SIG-M5 treated with dmso at 0.1 percent for 504 hours (cell line): ENCODE data around the gene BANP.
"Not testable (repeated sequence)": the region's sequence is repeated elsewhere in the genome, so short reads cannot be mapped to it uniquely, and the experiment has no call there.

Experiments used
- DNase-seq: peaks from one replicate; lab custom pipeline; 2025; ENCODE audit not compliant: unreplicated experiment; lab: John Stamatoyannopoulos, UW

Gene BANP

DNA sequence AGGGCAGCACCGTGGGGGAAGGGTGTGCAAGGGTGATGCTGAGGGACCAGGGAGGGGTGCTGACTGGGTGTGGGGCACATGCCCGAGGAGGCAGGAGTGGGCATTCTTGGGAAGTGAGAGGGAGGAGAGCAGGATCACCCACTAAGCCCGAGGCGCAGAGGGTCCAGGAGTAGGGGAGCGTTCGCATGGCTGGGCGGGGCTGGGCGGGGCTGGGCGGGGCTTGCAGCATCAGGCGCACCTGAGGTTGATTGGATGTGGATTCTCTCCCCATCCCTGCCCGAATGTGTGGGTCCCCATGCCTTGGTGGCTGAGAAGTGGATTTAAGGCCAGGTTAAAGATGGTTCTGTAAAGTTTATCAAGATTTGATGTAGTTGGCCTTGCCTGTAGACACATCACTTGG is 14.2 kb downstream of the BANP start:
- DNase-seq = no peak

- no peak for DNase-seq
Observed at GRCh38 chr16:87966064-87966645, 14.9 kb downstream of the BANP start.

GRCh38 chr16:87966685-87967185 is 15.5 kb downstream of the BANP start:
- DNase-seq = no peak

- DNase-seq = no peak
Observed at GRCh38 chr16:87968541-87968940, 17.3 kb downstream of the BANP start.

DNA sequence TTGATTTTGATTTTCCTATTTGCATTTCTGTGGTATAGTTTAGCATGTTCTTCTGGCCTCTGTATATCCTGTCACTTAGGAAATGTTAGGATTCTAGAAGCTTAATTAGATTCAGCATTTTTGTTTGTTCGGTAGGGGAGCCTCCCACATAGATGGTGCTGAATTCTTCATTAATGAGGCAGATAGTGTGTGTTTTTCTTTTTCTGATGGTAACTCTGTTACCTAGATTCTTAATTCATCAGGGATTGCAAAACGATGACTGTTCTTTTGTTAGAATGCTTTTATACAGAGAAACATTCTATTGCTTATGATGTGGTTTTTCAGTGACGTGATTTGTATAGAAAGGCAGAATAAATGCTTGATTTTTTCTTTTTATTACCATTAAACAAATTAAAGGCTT is 19.0 kb downstream of the BANP start:
- no peak for DNase-seq

- DNase-seq = no peak
Observed at GRCh38 chr16:87971933-87972332, 20.7 kb downstream of the BANP start.

DNA sequence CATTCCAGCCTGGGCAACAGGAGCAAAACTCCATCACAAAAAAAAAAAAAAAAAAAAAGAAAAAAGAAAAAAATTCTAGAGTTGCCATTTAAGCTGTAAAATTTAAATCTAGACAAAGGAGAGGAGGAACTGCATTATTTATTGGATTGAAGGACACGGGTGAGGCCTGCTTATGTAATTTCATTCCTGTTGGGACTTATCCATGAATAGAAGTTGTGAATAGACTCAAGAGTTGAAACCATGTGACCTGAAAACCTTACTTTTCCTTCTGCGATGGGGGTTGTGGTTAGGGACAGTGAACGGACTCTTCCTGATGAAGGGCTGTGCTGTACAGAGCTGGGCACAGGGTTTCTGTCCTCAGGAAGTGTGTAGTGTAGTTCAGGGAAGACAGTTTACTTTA is 22.5 kb downstream of the BANP start:
- DNase-seq = no peak

GRCh38 chr16:87974178-87974577 is 22.9 kb downstream of the BANP start:
- DNase-seq = no peak

- no peak for DNase-seq
Observed at GRCh38 chr16:87976665-87977064, 25.4 kb downstream of the BANP start.

GRCh38 chr16:87978127-87978526 is 26.9 kb downstream of the BANP start:
- DNase-seq = no peak

GRCh38 chr16:87979352-87979751 is 28.1 kb downstream of the BANP start:
- no peak for DNase-seq

GRCh38 chr16:87979911-87980630 is 28.8 kb downstream of the BANP start:
- not testable (repeated sequence) for DNase-seq

- not testable (repeated sequence) for DNase-seq
Observed at GRCh38 chr16:87981376-87981775, 30.1 kb downstream of the BANP start.

GRCh38 chr16:87982581-87983041 is 31.4 kb downstream of the BANP start:
- no peak for DNase-seq

DNA sequence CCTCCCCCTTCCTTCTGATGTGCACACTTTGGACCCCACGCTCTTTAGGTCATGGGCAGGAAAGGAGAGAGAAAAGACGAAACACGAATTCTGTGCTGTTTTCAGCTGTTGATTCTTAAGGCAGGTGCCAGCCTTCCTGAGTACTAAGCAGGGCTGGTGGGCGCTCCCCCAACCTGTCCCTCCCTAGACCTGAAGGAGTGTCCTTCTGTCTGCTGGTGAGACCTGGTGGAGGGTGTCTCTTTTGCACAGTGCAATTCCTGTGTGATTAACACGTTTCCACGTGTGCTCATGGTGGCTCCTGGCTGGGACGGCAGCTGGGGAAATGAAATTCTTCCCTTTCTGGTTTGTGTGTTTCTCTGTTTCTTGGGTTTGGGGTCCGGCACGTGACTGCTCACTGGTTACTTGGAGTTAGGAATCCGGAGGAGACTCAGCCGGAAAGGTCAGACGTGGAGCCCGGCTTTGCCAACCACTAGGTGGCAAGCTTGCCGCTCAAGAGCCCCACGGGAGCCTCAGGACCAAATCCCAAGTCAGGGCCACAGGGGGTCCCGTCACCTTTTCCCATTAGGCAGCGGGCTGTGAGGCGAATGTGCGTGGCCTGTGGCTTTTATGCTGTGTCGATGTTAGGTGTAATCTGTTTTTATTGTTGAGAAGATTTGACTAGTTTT is 32.0 kb downstream of the BANP start:
- DNase-seq = not testable (repeated sequence)

DNA sequence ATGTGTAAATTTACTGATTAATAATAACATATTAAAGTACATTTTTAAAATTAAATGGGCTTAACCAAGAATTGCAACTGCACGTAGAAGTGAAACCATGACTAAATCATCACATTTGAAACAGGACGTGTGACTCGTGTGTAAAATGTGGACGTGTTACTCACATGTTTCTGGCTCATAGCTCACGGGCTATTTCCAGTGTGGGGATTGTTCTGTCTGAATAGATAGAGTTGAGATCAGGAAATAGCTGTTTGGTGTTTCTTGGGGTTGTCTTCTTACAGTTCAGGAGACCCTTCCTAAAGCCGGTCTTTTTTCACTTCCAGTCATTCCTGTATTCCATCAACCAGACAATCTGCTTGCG is 32.5 kb downstream of the BANP start:
- not testable (repeated sequence) for DNase-seq

GRCh38 chr16:87984180-87984579 is 32.9 kb downstream of the BANP start:
- not testable (repeated sequence) for DNase-seq

DNA sequence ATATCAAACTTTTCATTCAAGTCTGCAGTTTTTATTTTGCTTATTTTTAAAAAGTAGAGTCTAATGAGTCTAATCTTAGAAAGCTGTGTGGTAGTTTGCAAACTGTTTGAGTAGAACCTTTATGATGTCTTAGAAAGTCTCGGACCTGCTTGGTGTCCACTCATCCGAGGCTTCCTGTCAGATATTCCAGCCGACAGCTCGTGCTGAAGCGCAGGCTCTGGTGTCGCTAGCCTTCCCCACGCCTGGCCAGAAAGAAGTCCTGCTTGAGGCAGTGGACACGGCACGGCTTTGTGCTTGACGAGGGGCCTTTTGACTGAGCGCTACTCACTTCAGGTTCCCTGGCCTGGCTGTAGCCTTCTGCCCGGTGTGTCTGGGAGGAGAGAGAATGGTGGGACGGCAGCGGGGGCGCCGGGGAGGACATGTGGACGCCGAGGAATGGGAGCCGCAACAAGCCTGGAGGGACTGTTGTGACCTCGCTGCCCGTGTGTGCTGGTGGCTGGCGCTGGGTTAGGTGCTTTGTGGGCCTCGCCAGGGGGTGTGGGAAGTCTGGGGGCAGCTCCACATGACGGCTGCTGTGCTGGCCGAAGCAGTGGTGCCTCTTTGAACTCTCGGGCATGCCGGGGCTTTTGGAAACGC is 33.5 kb downstream of the BANP start:
- no peak for DNase-seq

DNA sequence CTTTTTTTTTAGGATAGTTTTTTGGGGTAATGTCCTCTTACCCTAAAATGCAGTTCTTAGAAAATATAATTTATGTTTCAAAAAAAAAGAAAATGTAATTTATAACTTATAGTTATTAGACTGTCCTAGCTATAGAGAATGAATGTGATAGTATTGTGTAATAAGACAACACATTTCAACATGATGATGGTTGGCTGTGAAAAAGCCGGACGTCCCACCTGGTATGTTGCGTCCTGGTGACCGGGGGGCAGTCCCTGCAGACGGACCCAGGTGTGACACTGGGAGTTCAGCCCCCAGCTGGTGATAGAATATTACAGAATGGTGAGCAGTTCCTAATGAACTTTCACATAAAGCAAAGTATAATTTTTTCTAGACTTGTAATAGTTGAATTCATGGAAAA is 34.3 kb downstream of the BANP start:
- not testable (repeated sequence) for DNase-seq

DNA sequence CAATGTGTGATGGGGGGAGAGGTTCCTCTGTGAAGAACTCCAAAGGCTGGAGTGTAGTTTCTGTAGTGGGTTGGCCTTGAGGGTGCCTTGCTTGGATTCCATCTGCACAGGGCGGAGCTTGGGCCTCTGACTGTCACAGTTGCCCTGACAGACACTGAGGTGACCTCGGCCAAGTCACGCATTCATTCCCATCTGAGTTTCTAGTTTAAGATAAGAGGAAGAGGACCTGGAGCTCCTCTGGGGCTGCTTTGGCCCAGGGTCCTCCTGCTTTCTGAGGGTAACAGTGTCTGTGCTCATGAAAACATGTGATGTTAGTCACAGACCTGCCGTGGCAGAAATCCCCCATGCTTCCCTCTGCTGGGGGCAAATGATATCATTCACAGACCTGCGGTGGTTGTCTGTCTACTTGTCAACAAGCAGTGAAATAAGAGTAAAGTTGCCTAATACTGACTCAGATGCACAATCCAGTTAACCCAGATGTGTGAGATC is 35.2 kb downstream of the BANP start:
- peak; percentile 44 for DNase-seq

GRCh38 chr16:87988596-87988995 is 37.4 kb downstream of the BANP start:
- DNase-seq = not testable (repeated sequence)
